Measurements from ENCODE around the gene MORN1. TPM values are rescaled to one million over a fixed set of nuclear protein-coding genes. Genes with fewer than 3 reads are reported as not detected.

MORN1 gene
- total RNA-seq, 1 donor from 2014 or later: 10.8 TPM

GRCh38 chr1:2429780-2430591 lies 38.6 kb upstream of the MORN1 start:
- DNase-seq: no peak
- Mint-ChIP-seq H3K27me3 (ENCODE audit: unreplicated experiment) (no peaks in the 10 kb centered on the region), H3K36me3 (ENCODE audit: unreplicated experiment) (no peaks in the 10 kb centered on the region), H3K27ac (ENCODE audit: unreplicated experiment) (no peak overlapping the region), H3K4me1 (ENCODE audit: low read depth, unreplicated experiment) (peaks cover 9% of the 10 kb centered on the region), H3K4me3 (ENCODE audit: unreplicated experiment) (no peak overlapping the region), H3K9me3 (ENCODE audit: unreplicated experiment) (peaks cover 2% of the 10 kb centered on the region)
- TF ChIP-seq CTCF (IDR thresholded peaks at IDR 0.05; ENCODE audit: partially characterized antibody, unreplicated experiment): peak; percentile 42

GRCh38 chr1:2428490-2428889 lies 37.1 kb upstream of the MORN1 start:
- Mint-ChIP-seq H3K27ac (ENCODE audit: unreplicated experiment) (no peak overlapping the region), H3K36me3 (ENCODE audit: unreplicated experiment) (no peaks in the 10 kb centered on the region), H3K4me3 (ENCODE audit: unreplicated experiment) (no peak overlapping the region), H3K4me1 (ENCODE audit: low read depth, unreplicated experiment) (peaks cover 8% of the 10 kb centered on the region), H3K27me3 (ENCODE audit: unreplicated experiment) (no peaks in the 10 kb centered on the region), H3K9me3 (ENCODE audit: unreplicated experiment) (peaks cover 2% of the 10 kb centered on the region)
- TF ChIP-seq CTCF (IDR thresholded peaks at IDR 0.05; ENCODE audit: partially characterized antibody, unreplicated experiment): no peak
- DNase-seq: no peak

GRCh38 chr1:2427976-2428375 lies 36.6 kb upstream of the MORN1 start:
- Mint-ChIP-seq H3K27me3 (ENCODE audit: unreplicated experiment) (no peaks in the 10 kb centered on the region), H3K4me1 (ENCODE audit: low read depth, unreplicated experiment) (peaks cover 5% of the 10 kb centered on the region), H3K36me3 (ENCODE audit: unreplicated experiment) (no peaks in the 10 kb centered on the region), H3K4me3 (ENCODE audit: unreplicated experiment) (no peak overlapping the region), H3K9me3 (ENCODE audit: unreplicated experiment) (peaks cover 2% of the 10 kb centered on the region), H3K27ac (ENCODE audit: unreplicated experiment) (no peak overlapping the region)
- no peak for TF ChIP-seq CTCF (IDR thresholded peaks at IDR 0.05; ENCODE audit: partially characterized antibody, unreplicated experiment)
- DNase-seq: no peak

- peaks cover 6% of the 10 kb centered on the region for H3K9me3 Mint-ChIP-seq (ENCODE audit: unreplicated experiment)
- H3K4me3 Mint-ChIP-seq (ENCODE audit: unreplicated experiment): no peak overlapping the region
- DNase-seq: no peak
- no peaks in the 10 kb centered on the region for H3K36me3 Mint-ChIP-seq (ENCODE audit: unreplicated experiment)
- no peak for TF ChIP-seq CTCF (IDR thresholded peaks at IDR 0.05; ENCODE audit: partially characterized antibody, unreplicated experiment)
- H3K4me1 Mint-ChIP-seq (ENCODE audit: low read depth, unreplicated experiment): peaks cover 5% of the 10 kb centered on the region
- no peaks in the 10 kb centered on the region for H3K27me3 Mint-ChIP-seq (ENCODE audit: unreplicated experiment)
- no peak overlapping the region for H3K27ac Mint-ChIP-seq (ENCODE audit: unreplicated experiment)
These were observed 35.7 kb upstream of the MORN1 start for GRCh38 chr1:2427051-2427450.

- Mint-ChIP-seq H3K9me3 (ENCODE audit: unreplicated experiment) (peaks cover 6% of the 10 kb centered on the region), H3K4me1 (ENCODE audit: low read depth, unreplicated experiment) (peaks cover 5% of the 10 kb centered on the region), H3K27me3 (ENCODE audit: unreplicated experiment) (no peaks in the 10 kb centered on the region), H3K36me3 (ENCODE audit: unreplicated experiment) (no peaks in the 10 kb centered on the region), H3K27ac (ENCODE audit: unreplicated experiment) (no peak overlapping the region), H3K4me3 (ENCODE audit: unreplicated experiment) (no peak overlapping the region)
- no peak for TF ChIP-seq CTCF (IDR thresholded peaks at IDR 0.05; ENCODE audit: partially characterized antibody, unreplicated experiment)
- no peak for DNase-seq
These were observed 35.2 kb upstream of the MORN1 start for GRCh38 chr1:2426540-2426939.
